GM06990 (cell line): ENCODE measurements around the gene DHRS1.

Source experiments
- DNase-seq: peaks from one replicate; pipeline ENCODE4 v3.0.0-alpha.2; 2011; ENCODE audit not compliant: insufficient read length; ENCODE audit errors: extremely low read depth
- H3K27me3 ChIP-seq: replicated peaks from 2 replicates; pipeline ENCODE4 v1.6.0; 2011; ENCODE audit warnings: low read length; ENCODE audit not compliant: control insufficient read depth, insufficient read depth
- H3K36me3 ChIP-seq: 2 replicates; pipeline ENCODE4 v1.5.1; 2011; ENCODE audit warnings: low read length; ENCODE audit not compliant: control insufficient read depth, insufficient read depth
- H3K4me3 ChIP-seq: replicated peaks from 2 replicates; pipeline ENCODE4 v1.5.1; 2011; ENCODE audit warnings: low read depth, mild to moderate bottlenecking, control low read depth, low read length
- TF ChIP-seq, protein P1 (sequence below): IDR thresholded peaks from 2 replicates; pipeline ENCODE4 v1.5.1; 2011; ENCODE audit warnings: low read length, control low read depth, mild to moderate bottlenecking, inconsistent platforms; ENCODE audit not compliant: insufficient read depth, poor library complexity, severe bottlenecking

The DHRS1 gene

GRCh38 chr14:24321212-24321975 lies 21.8 kb upstream of the DHRS1 start:
- TF ChIP-seq, protein P1, sequence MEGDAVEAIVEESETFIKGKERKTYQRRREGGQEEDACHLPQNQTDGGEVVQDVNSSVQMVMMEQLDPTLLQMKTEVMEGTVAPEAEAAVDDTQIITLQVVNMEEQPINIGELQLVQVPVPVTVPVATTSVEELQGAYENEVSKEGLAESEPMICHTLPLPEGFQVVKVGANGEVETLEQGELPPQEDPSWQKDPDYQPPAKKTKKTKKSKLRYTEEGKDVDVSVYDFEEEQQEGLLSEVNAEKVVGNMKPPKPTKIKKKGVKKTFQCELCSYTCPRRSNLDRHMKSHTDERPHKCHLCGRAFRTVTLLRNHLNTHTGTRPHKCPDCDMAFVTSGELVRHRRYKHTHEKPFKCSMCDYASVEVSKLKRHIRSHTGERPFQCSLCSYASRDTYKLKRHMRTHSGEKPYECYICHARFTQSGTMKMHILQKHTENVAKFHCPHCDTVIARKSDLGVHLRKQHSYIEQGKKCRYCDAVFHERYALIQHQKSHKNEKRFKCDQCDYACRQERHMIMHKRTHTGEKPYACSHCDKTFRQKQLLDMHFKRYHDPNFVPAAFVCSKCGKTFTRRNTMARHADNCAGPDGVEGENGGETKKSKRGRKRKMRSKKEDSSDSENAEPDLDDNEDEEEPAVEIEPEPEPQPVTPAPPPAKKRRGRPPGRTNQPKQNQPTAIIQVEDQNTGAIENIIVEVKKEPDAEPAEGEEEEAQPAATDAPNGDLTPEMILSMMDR, result no peak
- Histone ChIP-seq H3K4me3 (no peak overlapping the region), H3K36me3 (no peaks in the 10 kb centered on the region), H3K27me3 (no peaks in the 10 kb centered on the region)
- DNase-seq, result no peak

GRCh38 chr14:24317141-24317928 lies 17.8 kb upstream of the DHRS1 start:
- TF ChIP-seq, protein P1, result no peak
- H3K36me3 ChIP-seq, result no peaks in the 10 kb centered on the region; the same call in 1 of the 2 replicates
- DNase-seq, result no peak
- no peak overlapping the region for H3K4me3 ChIP-seq
- no peaks in the 10 kb centered on the region for H3K27me3 ChIP-seq

GRCh38 chr14:24316597-24316950 lies 17.0 kb upstream of the DHRS1 start:
- DNase-seq, result no peak
- TF ChIP-seq, protein P1, result no peak
- no peak overlapping the region for H3K4me3 ChIP-seq
- no peaks in the 10 kb centered on the region for H3K27me3 ChIP-seq
- H3K36me3 ChIP-seq, result no peaks in the 10 kb centered on the region; the same call in 1 of the 2 replicates

DNA sequence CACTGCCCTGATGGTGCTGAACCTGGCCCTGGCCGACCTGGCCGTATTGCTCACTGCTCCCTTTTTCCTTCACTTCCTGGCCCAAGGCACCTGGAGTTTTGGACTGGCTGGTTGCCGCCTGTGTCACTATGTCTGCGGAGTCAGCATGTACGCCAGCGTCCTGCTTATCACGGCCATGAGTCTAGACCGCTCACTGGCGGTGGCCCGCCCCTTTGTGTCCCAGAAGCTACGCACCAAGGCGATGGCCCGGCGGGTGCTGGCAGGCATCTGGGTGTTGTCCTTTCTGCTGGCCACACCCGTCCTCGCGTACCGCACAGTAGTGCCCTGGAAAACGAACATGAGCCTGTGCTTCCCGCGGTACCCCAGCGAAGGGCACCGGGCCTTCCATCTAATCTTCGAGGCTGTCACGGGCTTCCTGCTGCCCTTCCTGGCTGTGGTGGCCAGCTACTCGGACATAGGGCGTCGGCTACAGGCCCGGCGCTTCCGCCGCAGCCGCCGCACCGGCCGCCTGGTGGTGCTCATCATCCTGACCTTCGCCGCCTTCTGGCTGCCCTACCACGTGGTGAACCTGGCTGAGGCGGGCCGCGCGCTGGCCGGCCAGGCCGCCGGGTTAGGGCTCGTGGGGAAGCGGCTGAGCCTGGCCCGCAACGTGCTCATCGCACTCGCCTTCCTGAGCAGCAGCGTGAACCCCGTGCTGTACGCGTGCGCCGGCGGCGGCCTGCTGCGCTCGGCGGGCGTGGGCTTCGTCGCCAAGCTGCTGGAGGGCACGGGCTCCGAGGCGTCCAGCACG lies 16.4 kb upstream of the DHRS1 start:
- Histone ChIP-seq H3K27me3 (no peaks in the 10 kb centered on the region), H3K4me3 (no peak overlapping the region), H3K36me3 (no peaks in the 10 kb centered on the region; the same call in 1 of the 2 replicates)
- TF ChIP-seq, protein P1, result no peak
- no peak for DNase-seq

DNA sequence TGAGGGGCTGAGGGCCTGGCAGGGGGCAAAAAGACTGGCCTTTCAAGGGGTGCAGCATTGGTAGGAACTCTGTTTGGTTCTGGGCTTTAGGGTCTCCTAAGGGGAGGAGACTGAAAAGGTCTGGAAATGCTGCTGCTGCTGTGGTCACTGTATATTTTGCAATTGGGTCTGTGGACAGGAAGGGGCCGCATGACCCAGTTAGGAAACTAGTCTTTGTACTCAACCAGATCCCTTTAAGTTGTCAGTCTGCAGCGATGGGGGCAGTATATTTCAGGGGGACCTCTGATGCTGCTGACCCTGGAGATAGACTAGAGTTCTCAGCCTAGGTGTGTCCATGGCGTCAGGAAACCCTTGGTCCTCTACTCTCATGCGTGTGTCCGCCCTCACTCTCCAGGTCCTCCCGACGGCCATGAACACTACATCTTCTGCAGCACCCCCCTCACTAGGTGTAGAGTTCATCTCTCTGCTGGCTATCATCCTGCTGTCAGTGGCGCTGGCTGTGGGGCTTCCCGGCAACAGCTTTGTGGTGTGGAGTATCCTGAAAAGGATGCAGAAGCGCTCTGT lies 15.7 kb upstream of the DHRS1 start:
- Histone ChIP-seq H3K27me3 (no peaks in the 10 kb centered on the region), H3K36me3 (no peaks in the 10 kb centered on the region; the same call in 1 of the 2 replicates), H3K4me3 (no peak overlapping the region)
- DNase-seq, result no peak
- TF ChIP-seq, protein P1, result no peak
